Fibroblast of upper back skin (primary cell): ENCODE results near the gene PTPRM.

Experiments
- DNase-seq: peaks from one replicate; pipeline ENCODE4 v3.0.0-alpha.2; 2013

Gene PTPRM

GRCh38 chr18:7567474-7568425 lies 634 bp downstream of the PTPRM start:
- DNase-seq: peak; percentile 55

DNA sequence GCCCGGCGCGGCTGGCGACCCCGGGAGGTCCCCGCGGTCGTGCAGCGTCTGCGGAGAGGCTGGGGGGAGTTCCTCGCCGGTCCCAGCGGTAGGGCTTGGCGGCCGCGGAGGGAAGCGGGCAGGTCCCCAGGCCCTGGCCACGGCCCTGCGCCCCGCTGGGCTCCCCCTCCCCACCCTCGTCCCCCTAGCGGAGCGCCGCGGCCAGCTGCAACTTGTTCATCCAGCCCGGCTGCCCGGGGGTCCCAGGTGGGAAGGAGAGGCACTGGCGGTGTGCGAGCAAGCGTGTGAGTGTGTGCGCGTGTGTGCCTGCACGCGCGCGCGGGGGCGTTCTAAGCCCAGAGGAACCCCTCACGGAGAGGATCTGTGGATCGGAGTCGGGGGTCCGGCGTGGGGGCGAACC lies 1.3 kb downstream of the PTPRM start:
- DNase-seq: peak; percentile 31

- DNase-seq: no peak
Observed at GRCh38 chr18:7571626-7572025, 4.5 kb downstream of the PTPRM start.

DNA sequence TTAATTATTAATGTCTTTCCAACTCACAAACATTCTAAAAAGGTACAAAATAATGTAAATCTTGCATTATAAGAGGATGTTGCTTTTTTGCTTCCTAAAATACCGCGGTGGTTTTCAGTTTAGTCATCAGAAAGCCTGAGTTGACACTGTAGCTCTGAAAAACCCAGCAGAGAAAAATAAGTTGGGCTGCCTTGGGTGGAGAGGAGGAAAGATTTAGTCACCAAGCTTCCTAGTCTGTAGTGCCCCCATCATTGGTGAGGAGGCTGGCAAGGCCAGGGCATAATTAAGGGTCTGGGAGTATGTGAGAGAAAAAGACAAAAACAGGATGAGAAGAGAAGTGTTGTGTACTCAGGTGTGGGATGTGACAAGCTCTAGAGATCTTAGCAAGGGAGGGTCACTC lies 5.7 kb downstream of the PTPRM start:
- peak; percentile 36 for DNase-seq

DNA sequence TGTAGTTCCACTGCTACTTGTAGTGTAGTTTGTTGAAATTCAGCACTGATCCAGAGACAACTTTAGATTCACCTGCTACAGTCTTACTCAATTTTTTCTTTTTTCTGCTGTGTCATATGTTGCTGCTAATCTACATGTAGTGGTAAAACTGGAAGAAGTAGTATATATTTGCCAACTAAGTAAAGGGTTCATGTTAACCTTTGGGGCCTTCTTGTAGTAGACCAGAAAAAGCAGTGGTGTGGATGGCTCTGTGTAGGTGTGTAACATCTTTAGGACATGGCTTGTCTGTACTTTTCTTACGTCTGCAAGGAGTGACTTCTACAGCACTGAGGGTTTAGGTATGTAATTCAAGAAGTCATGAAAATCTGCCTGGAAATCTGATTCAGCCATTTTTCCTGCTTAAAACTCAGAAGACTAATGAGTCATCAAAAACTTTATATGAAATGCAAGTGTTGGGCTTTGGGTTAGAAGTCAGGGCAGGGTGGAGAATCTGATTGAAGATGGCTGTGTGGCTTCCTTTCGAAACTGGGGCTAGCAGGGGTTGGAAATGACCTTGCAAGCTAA lies 8.4 kb downstream of the PTPRM start:
- DNase-seq: peak; percentile 69

DNA sequence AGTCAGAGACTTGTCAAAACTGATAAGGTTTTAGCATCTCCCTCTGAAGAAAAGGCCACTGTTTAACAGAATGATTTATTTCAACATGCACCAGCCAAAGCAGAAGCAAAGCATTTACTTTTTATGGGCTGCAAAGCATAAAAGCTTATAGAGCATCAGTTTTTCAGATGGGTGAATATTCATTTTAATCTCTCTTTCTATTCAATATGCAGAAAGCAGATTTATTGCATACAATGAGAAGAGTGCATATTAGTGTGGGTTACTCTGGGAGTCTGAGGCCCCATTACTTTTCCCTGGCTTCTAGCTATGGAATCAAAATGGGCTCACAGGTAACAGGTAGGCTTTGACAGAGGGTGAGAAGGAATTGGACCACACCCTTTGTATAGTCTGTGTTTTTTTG lies 9.0 kb downstream of the PTPRM start:
- DNase-seq: no peak

DNA sequence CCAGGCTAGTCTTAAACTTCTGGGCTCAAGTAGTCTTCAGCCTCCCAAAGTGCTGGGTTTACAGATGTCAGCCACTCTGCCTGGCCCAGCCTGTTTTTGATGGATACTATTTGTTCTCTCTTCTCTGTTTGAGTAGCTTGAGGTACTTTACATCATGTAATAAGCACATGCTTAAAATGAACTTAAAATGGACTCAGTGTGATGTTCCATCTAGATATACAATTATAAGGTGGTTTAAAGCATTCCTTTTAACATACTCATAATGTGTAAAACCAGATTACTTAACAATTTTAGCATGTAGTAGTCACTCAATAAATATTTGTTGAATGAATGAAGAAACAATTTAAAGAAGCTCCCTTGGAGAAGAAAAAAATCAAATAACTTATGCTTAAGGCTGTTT lies 9.6 kb downstream of the PTPRM start:
- peak; percentile 70 for DNase-seq

DNA sequence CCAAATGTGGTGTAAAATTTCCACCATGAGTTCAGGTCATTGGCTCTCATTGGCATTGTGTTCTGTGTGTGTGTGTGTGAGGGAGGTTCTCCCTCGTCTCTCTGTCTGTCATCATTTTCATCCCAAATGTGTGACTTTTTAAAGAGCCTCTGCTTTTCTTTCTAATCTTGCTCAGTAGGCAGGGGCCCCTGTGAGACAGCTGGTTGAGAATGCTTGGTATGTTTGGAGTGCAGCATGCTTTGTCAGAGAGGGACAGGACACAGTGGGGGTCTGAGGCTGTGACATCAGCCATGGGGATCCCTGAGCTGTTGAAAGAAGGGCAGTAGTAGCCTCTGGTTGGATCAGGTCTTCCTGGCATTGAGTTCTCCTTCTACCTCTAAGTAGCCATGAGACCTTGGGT lies 10.6 kb downstream of the PTPRM start:
- peak; percentile 89 for DNase-seq

- DNase-seq: peak; percentile 31
Observed at GRCh38 chr18:7579176-7579917, 12.2 kb downstream of the PTPRM start.

- no peak for DNase-seq
Observed at GRCh38 chr18:7579918-7580542, 12.9 kb downstream of the PTPRM start.

GRCh38 chr18:7584646-7585275 lies 17.6 kb downstream of the PTPRM start:
- DNase-seq: no peak

DNA sequence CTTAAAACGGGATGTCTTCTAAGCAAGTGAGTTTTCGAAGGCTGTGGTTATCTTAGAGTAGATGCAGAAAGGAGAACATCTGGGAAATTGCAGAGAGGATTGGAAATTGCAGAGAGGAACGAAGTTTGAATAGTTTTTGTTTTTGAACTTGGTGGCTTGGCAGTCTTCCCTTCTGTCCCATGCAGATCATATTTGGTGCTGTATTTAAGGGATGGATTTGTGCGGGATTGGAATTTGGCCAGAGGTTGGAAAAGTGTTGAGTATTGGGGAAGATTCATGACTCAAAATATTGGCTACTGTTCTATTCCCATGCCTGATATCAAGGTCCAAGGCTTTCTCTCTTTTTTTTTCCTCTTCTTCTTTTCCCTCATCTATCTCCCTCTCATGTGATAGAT lies 18.2 kb downstream of the PTPRM start:
- peak; percentile 94 for DNase-seq

- no peak for DNase-seq
Observed at GRCh38 chr18:7586379-7586778, 19.3 kb downstream of the PTPRM start.

DNA sequence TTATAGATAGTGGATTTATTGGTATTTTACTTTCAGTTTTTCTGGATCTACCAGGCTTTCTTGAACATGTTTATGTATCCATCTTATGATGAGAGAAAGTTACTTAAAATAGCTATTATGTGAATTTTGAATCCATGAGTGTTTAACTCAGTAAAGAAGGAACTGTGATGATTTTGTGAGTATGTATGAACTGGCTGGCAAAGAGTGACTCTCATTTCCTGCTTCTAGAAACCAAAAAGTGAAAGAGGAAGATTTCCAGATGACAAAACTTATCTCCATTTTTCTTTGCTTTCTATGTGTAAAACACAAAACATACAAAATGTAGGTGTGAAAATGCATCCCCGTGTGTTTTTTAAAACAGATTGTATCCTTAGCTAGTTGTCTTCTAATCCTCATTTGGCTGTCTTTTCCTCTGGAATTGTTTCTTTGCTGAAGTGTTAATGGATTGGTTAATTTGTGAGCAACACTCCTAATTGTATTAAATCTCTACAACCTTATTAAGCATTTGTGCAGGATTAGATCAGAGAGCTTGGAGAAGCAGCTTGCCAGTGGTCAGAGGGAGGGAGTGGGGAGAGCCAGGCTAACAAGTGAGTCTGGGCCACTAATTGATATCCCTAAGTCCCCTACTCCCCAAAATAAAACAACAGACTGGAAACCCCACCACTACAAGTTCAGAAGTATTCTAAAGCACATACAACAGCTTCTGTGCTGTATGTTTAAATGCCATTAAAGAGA lies 23.9 kb downstream of the PTPRM start:
- DNase-seq: no peak

- DNase-seq: no peak
Observed at GRCh38 chr18:7592305-7593071, 25.4 kb downstream of the PTPRM start.

- no peak for DNase-seq
Observed at GRCh38 chr18:7593218-7593819, 26.2 kb downstream of the PTPRM start.

DNA sequence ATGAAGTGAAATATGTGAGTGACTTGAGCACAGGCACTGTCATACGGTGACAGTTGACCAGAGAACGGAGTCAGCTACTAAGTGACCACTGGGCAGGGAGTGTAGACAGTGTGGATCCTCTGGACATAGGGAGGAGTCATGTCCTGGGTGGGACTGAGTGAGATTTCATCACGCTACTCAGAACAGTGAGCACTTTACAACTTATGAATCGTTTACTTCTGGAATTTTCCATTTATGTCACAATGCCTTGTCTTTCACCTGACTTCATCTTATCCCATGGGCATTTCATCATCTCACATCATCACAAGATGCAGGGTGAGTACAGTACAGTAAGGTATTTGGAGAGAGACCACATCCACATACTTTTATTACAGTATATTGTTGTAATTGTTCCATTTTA lies 29.0 kb downstream of the PTPRM start:
- peak; percentile 74 for DNase-seq

DNA sequence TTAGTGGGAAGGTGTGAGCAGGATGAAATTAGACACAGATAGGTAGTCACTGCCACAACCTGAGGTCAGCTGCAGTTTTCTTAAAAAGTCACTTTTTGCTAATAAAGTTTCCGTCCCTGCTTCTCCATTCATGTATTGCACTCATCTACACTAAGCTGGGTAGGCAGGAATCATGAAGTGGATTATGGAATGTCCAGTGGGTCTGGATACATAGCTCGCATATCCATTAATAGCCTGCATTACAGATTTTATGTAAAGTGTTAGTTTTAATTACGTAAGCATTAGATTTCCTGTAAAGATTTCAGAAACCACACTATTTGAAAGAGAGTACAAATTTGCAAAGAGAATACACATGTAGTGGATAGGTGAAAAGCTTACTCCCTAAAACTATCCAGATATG lies 30.4 kb downstream of the PTPRM start:
- no peak for DNase-seq

DNA sequence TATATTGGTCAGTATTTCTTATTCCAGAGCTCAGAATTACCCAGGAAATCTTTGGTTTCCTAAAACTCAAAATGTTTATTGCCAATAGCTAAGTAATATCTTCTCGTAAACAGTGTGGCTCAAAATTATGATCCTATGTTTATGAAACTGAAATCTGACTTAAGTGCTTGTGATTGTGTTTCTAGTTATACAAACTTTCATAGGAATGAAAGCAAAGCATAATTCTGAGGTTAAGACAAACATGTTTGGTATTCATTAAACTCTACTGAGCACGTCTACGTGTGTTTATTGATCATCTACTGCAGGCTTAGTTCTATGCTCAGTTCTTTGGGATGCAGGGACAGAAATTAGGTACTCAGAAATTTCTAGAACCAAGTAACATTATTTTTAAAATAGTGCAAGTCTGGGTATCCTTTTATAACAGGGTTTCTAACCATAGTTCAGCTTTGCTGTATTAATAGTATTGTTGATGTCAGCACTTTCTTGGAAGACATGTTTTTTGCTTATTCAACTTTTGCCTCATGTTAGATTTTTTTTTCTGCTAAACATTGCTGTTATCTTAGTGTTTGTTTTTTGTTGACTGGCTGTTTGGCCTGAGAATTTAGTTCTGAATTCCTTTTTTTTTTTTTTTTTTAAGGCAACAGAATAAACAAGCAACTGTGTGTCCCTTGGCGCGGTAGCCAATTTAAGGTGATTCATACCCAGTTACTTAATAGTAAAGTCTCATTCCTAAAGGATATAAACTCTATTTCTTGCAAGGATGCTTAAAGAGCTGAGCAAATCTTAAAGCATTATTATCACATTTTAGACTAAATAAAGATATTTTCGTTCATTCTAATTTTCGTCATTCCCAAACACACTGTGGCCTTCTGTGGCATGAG lies 31.3 kb downstream of the PTPRM start:
- no peak for DNase-seq

GRCh38 chr18:7600036-7600435 lies 32.9 kb downstream of the PTPRM start:
- no peak for DNase-seq
